Measurements from ENCODE around the gene NPVF.

Gene NPVF

DNA sequence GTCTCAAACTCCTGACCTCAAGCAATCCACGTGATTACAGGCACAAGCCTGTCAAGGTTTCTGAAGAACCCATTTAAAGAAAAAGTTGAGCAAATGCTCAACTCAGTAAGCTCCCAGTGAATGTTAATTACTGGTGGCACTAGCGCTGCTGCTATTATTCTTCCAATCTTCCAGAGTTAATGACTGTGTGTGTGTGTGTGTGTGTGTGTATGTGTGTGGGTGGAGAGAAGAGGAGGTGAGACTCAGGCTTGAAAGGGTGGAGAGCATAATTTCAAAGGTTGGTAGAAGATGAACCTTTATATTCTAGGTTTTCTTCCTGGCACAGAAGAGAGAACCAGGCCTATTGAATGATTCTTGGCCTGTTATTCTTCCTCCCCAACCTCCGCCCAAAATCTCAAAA lies 11.6 kb upstream of the NPVF start:
- TF ChIP-seq CTCF (conservative IDR thresholded peaks at IDR 0.05; ENCODE audit: low read depth) = no peak
- no peak for DNase-seq (ENCODE audit: low spot score)
- ChIA-PET CTCF (no interaction called here), POLR2A (ENCODE audit: low non-redundant PET) (no interaction called here)
- no peak overlapping the region for H3K27ac ChIP-seq

DNA sequence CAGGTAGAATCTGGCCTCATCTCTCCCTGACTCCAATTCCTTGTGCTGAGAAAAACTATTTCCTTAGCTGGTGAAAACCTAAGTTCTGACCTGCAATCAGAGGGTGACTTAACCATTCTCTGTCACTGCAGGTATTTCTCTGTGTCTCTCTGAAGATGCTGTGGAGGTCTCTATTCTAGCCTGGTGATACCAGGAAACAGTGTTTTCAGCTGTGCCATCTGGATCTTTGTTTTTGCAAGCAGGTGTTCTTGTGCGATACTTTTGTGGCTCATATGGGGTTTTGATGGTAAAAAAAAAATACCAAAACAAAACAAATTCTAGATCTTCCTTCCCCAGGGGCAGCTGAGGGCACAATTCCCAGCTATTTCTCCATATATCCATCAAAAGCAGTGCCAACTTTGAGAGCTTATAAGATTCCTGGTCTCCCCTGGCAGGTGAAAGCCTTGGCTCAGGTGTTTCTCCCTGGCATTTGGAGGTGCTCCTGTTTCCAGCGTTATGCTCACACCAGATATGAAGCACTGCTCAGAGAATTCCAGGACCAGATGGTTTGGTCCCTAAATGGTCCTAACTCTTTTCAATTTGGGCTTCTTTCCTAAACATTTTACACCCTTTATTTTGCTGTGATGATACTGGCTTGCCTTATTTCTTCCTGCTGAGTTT lies 9.9 kb upstream of the NPVF start:
- POLR2A ChIA-PET (ENCODE audit: low non-redundant PET) = no interaction called here
- DNase-seq (ENCODE audit: low spot score) = no peak
- CTCF ChIA-PET = no interaction called here
- no peak for TF ChIP-seq CTCF (conservative IDR thresholded peaks at IDR 0.05; ENCODE audit: low read depth)
- H3K27ac ChIP-seq = no peak overlapping the region

DNA sequence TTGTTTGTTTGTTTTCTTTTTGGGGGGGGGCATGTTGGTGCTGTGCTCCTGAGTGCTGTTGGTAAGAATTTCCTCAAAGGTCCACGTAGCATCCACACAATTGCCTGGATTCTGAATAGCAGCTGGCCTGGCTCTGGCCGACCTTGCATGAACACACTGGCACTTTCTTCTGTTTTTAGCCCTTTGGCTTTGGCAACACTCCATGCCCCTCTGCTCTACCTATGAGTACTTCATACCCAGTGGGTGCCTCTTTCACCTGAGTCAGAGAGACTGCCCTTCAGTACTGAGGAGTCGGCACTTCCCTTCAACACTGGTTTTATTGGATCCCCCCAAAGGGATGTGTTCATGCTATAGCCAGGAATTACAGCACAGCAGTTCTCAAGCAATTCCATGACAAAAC lies 7.2 kb upstream of the NPVF start:
- CTCF ChIA-PET = no interaction called here

GRCh38 chr7:25234336-25234735 lies 6.0 kb upstream of the NPVF start:
- CTCF ChIA-PET = interaction anchor here (0.6 kb wide), 2 partner anchors 26 to 74 kb away, joined by 3 to 4 read pairs; no protein-coding TSS in a partner anchor
- POLR2A ChIA-PET (ENCODE audit: low non-redundant PET) = no interaction called here
- DNase-seq (ENCODE audit: low spot score) = no peak
- no peak overlapping the region for H3K27ac ChIP-seq
- TF ChIP-seq CTCF (conservative IDR thresholded peaks at IDR 0.05; ENCODE audit: low read depth) = no peak

More for the DNA sequence above, 7.2 kb upstream of the NPVF start:
- POLR2A ChIA-PET (ENCODE audit: low non-redundant PET) = no interaction called here
- DNase-seq (ENCODE audit: low spot score) = no peak
- no peak for TF ChIP-seq CTCF (conservative IDR thresholded peaks at IDR 0.05; ENCODE audit: low read depth)
- H3K27ac ChIP-seq = no peak overlapping the region

DNA sequence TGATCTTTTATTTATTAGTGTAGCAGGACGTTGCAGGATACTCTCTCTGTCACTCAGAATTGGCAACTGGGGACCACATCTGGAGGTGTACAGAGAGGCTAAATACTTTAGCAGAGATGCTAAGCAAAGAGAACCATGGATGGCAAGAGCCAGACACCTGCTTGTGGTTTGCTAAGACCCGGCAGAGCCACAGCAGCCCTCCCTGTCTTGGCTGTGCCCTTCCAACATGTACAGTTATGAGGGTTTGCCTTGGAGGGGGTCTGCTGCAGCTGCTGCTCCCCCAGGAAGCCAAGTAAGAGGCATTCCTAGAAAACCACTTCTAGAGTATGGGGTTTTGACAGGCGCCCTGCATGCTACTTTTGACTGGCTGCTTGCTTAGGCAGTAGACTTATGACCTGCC lies 5.1 kb downstream of the NPVF start:
- no peak for TF ChIP-seq CTCF (conservative IDR thresholded peaks at IDR 0.05; ENCODE audit: low read depth)
- ChIA-PET CTCF (no interaction called here), POLR2A (ENCODE audit: low non-redundant PET) (no interaction called here)
- no peak overlapping the region for H3K27ac ChIP-seq
- DNase-seq (ENCODE audit: low spot score) = no peak

- POLR2A ChIA-PET (ENCODE audit: low non-redundant PET) = no interaction called here
- CTCF ChIA-PET = no interaction called here
- no peak overlapping the region for H3K27ac ChIP-seq
- TF ChIP-seq CTCF (conservative IDR thresholded peaks at IDR 0.05; ENCODE audit: low read depth) = no peak
- no peak for DNase-seq (ENCODE audit: low spot score)
These were observed 5.6 kb downstream of the NPVF start for GRCh38 chr7:25222666-25223065.

Data from RWPE1 (cell line).